Stomach (tissue), 9 donors: ENCODE data around the gene BDH1. TPM values are rescaled to one million over a fixed set of nuclear protein-coding genes. Genes with fewer than 3 reads are reported as not detected.
A peak's percentile ranks its signal among the peaks of the same experiment; 100 is the strongest.

Source experiments
- DNase-seq, 2 donors: peaks; one replicate each; pipeline versions ENCODE4 v3.0.0 to v3.0.0-alpha.2; 2013 to 2019
- H3K27ac ChIP-seq, 5 donors: fragments of 200-600 bp in 4 of 5; sonication (generic) in 4 of 5; one replicate each; pipeline ENCODE4 v1.5.1; 2013 to 2019; ENCODE audit warnings: mild to moderate bottlenecking in 1 of 5, moderate library complexity in 1 of 5
- H3K27me3 ChIP-seq, 3 donors: fragments of 200-600 bp; sonication (generic); one replicate each; pipeline ENCODE4 v1.5.1; 2017 to 2019; ENCODE audit warnings: mixed run types in 1 of 3
- H3K36me3 ChIP-seq, 4 donors: fragments of 200-600 bp; sonication (generic); 1 replicate in 3 of 4; 2 replicates in 1 of 4; pipeline ENCODE4 v1.5.1; 2016 to 2019
- H3K4me1 ChIP-seq, 4 donors: fragments of 200-600 bp; sonication (generic); one replicate each; pipeline ENCODE4 v1.5.1; 2016 to 2019
- H3K4me3 ChIP-seq, 4 donors: fragments of 200-600 bp; sonication (generic) in 3 of 4; one replicate each; pipeline ENCODE4 v1.5.1; 2016 to 2019; ENCODE audit warnings: mild to moderate bottlenecking in 1 of 4
- H3K9me3 ChIP-seq, 4 donors: fragments of 200-600 bp; sonication (generic); one replicate each; pipeline ENCODE4 v1.5.1; 2016 to 2019
- EP300 ChIP-seq: sonication (generic); formaldehyde crosslinking; IDR thresholded peaks from one replicate; pipeline ENCODE4 v1.6.1; 2017; ENCODE audit warnings: antibody characterized with exemption
- POLR2A ChIP-seq, 4 donors: fragments of 450-650 bp; IDR thresholded peaks; one replicate each; pipeline ENCODE4 v1.6.1; 2016; ENCODE audit warnings: antibody characterized with exemption in 4 of 4, control low read depth in 2 of 4, mild to moderate bottlenecking in 1 of 4, moderate library complexity in 1 of 4
- POLR2AphosphoS5 ChIP-seq, 3 donors: sonication (generic); formaldehyde crosslinking; IDR thresholded peaks; one replicate each; pipeline ENCODE4 v1.6.1; 2016; ENCODE audit warnings: antibody characterized with exemption in 3 of 3
- WGBS, 5 donors: extraction: QIAGEN DNeasy Blood & Tissue Kit in 3 of 5; methylation state at CpG; one replicate each; pipeline versions ENCODE4 v1.1.5 to v1.1.7; 2013 to 2018; 5-methylcytosine and 5-hydroxymethylcytosine counted together
- intact Hi-C: fragments of 100-400 bp; cut with DNase I; formaldehyde crosslinking; loops from one replicate; pipeline ENCODE4 v1.15.1; 2023; ENCODE audit warnings: low total_unique reads
- polyA plus RNA-seq, 3 donors: library from polyadenylated mRNA; stranded (reverse); fragments of 200-250 nt; gene quantifications; one replicate each; pipeline ENCODE4 v1.2.3, GENCODE V29; 2013
- total RNA-seq, 5 donors: library from RNA; depleted of rRNA; stranded (reverse); fragments of >200 nt; gene quantifications; one replicate each; pipeline versions ENCODE4 v1.1.0 to v1.2.3, GENCODE V29; 2014 to 2016
- TF ChIP-seq, protein P1 (sequence below), 7 experiments: fragments of 450-650 bp in 4 of 7; fragments of 200-600 bp in 3 of 7; sonication (generic) in 3 of 7; IDR thresholded peaks; one replicate each; pipeline ENCODE4 v1.5.1; 2016 to 2019; ENCODE audit warnings: antibody characterized with exemption in 7 of 7, control low read depth in 2 of 7, mild to moderate bottlenecking in 1 of 7
- donor health status: healthy with polysubstance abuse.
- donor health status: Bipolar disorder and iron deficiency.
- donor health status: healthy.

The BDH1 gene
- total and polyA plus RNA-seq, 8 donors = 3.5 to 128 (median 20.6) TPM

GRCh38 chr3:197472151-197472550 lies 83.6 kb downstream of the BDH1 start:
- peaks cover 0 to 8% (median 0%) of the 10 kb centered on the region in 3 donors for H3K27me3 ChIP-seq
- 84 to 100% (median 89%) methylated on average over 1 to 2 of the region's 2 CpGs for WGBS, 5 donors
- no peak overlapping the region for H3K27ac ChIP-seq
- H3K4me1 ChIP-seq = peaks cover 0 to 16% (median 10%) of the 10 kb centered on the region in 4 donors
- no peaks in the 10 kb centered on the region for H3K36me3 ChIP-seq
- intact Hi-C loops = no loop called here
- TF ChIP-seq, protein P1, sequence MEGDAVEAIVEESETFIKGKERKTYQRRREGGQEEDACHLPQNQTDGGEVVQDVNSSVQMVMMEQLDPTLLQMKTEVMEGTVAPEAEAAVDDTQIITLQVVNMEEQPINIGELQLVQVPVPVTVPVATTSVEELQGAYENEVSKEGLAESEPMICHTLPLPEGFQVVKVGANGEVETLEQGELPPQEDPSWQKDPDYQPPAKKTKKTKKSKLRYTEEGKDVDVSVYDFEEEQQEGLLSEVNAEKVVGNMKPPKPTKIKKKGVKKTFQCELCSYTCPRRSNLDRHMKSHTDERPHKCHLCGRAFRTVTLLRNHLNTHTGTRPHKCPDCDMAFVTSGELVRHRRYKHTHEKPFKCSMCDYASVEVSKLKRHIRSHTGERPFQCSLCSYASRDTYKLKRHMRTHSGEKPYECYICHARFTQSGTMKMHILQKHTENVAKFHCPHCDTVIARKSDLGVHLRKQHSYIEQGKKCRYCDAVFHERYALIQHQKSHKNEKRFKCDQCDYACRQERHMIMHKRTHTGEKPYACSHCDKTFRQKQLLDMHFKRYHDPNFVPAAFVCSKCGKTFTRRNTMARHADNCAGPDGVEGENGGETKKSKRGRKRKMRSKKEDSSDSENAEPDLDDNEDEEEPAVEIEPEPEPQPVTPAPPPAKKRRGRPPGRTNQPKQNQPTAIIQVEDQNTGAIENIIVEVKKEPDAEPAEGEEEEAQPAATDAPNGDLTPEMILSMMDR (IDR thresholded peaks at IDR 0.05) = no peak
- no peak for TF ChIP-seq POLR2A (IDR thresholded peaks at IDR 0.05)
- no peak for TF ChIP-seq POLR2AphosphoS5 (IDR thresholded peaks at IDR 0.05)
- no peak for TF ChIP-seq EP300
- no peaks in the 10 kb centered on the region for H3K9me3 ChIP-seq
- DNase-seq = no peak
- H3K4me3 ChIP-seq = no peak overlapping the region

- no peak for DNase-seq
- Histone ChIP-seq H3K27me3 (peaks cover 0 to 6% (median 0%) of the 10 kb centered on the region in 3 donors), H3K4me3 (no peak overlapping the region), H3K27ac (no peak overlapping the region), H3K4me1 (peaks cover 0 to 23% (median 17%) of the 10 kb centered on the region in 4 donors), H3K9me3 (no peaks in the 10 kb centered on the region), H3K36me3 (no peaks in the 10 kb centered on the region)
- 75 to 83% (median 80%) methylated on average over 10 of the region's 10 CpGs for WGBS, 5 donors
- intact Hi-C loops = no loop called here
- TF ChIP-seq, protein P1 (IDR thresholded peaks at IDR 0.05) = no peak
- no peak for TF ChIP-seq POLR2AphosphoS5 (IDR thresholded peaks at IDR 0.05)
- no peak for TF ChIP-seq EP300
- no peak for TF ChIP-seq POLR2A (IDR thresholded peaks at IDR 0.05)
Observed at GRCh38 chr3:197471221-197472010, 84.4 kb downstream of the BDH1 start.

GRCh38 chr3:197468866-197469382 lies 86.8 kb downstream of the BDH1 start:
- Histone ChIP-seq H3K4me3 (no peak overlapping the region), H3K27ac (no peak overlapping the region), H3K4me1 (peaks cover 0 to 30% (median 17%) of the 10 kb centered on the region in 4 donors), H3K27me3 (no peaks in the 10 kb centered on the region), H3K9me3 (no peaks in the 10 kb centered on the region), H3K36me3 (no peaks in the 10 kb centered on the region)
- 28 to 54% (median 38%) methylated on average over 5 of the region's 5 CpGs for WGBS, 5 donors
- TF ChIP-seq POLR2A (IDR thresholded peaks at IDR 0.05) (no peak), EP300 (no peak), POLR2AphosphoS5 (IDR thresholded peaks at IDR 0.05) (no peak)
- TF ChIP-seq, protein P1 (IDR thresholded peaks at IDR 0.05) = no peak
- DNase-seq = peak in 1 of 2 donors; percentile 33
- intact Hi-C loops = no loop called here

- H3K27ac ChIP-seq = no peak overlapping the region
Observed at GRCh38 chr3:197468167-197468566, 87.6 kb downstream of the BDH1 start.

More at GRCh38 chr3:197468167-197468566, 87.6 kb downstream of the BDH1 start:
- intact Hi-C loops = no loop called here
- Histone ChIP-seq H3K4me1 (peaks cover 0 to 30% (median 17%) of the 10 kb centered on the region in 4 donors), H3K4me3 (no peak overlapping the region), H3K9me3 (no peaks in the 10 kb centered on the region), H3K36me3 (no peaks in the 10 kb centered on the region), H3K27me3 (no peaks in the 10 kb centered on the region)
- TF ChIP-seq, protein P1 (IDR thresholded peaks at IDR 0.05) = no peak
- TF ChIP-seq EP300 (no peak), POLR2A (IDR thresholded peaks at IDR 0.05) (no peak), POLR2AphosphoS5 (IDR thresholded peaks at IDR 0.05) (no peak)
- no peak for DNase-seq
- 83 to 94% (median 88%) methylated on average over 7 of the region's 7 CpGs for WGBS, 5 donors
